OCI-LY7 (cell line): ENCODE results near the gene NLN.

Experiments
- CTCF ChIP-seq: fragments of 200-600 bp; sonication (generic); conservative IDR thresholded peaks from 2 replicates; pipeline ENCODE4 v1.5.1; 2014; ENCODE audit warnings: mild to moderate bottlenecking, antibody characterized with exemption, low read length, moderate library complexity, mixed read lengths
- EZH2phosphoT487 ChIP-seq: fragments of 200-600 bp; sonication (generic); IDR thresholded peaks from 2 replicates; pipeline ENCODE4 v1.6.1; 2018; ENCODE audit warnings: low read depth, borderline replicate concordance, mild to moderate bottlenecking, mixed run types, antibody characterized with exemption, low read length, moderate library complexity, mixed read lengths

DNA sequence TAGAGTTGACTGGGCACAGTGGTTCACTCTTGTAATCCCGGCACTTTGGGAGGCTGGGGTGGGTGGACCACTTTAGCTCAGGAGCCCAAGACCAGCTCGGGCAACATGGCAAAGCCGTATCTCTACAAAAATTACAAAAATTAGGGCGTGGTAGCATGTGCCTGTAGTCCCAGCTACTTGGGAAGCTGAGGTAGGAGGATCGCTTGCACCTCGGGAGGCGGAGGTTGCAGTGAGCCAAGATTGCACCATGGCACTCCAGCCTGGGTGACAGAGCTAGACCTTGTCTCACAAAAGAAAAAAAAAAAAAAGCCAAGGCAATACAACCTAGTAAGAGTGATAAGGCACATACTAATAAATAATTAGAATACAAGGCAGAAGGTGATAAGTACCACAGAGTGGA is 15.8 kb downstream of the NLN start:
- TF ChIP-seq CTCF (no peak), EZH2phosphoT487 (no peak)
